ENCODE results near the gene GLI2. TPM values are rescaled to one million over a fixed set of nuclear protein-coding genes. Genes with fewer than 3 reads are reported as not detected.

GLI2 gene
- total and polyA plus RNA-seq, 2 donors (not counting 1 experiment from before 2014, with no cell fraction given), result not detected

DNA sequence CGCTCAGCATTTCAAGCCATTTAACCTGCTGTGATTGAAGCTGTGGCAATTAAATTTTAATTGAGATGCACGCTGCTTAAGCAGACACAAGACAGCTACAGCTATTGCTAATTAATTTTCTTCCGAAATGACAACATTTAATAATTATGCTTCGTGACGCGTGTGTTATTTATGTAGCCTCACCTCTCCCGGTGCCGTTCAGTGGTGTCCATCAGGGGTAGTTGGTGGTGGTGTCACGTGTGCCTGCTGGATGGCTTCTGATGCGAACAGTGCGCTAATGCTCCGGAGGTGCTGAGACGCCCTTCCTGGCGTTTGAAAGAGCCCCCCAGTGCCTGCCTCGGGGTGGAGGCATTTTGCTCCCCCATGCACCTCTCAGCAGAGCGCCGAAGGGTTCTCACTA is 39.5 kb downstream of the GLI2 start:
- Histone ChIP-seq H3K36me3 (replicated peaks in 1 of 2; ENCODE audit: control extremely low read depth in 1 of 2, control insufficient read depth in 1 of 2, extremely low read depth in 1 of 2, insufficient read depth in 2 of 2, low read length in 1 of 2) (no peaks in the 10 kb centered on the region), H3K4me3 (ENCODE audit: control extremely low read depth in 1 of 5, extremely low read depth in 1 of 5, insufficient read depth in 1 of 5, low read depth in 2 of 5, low read length in 4 of 5) (no peak overlapping the region), H3K27me3 (replicated peaks in 1 of 4; ENCODE audit: control extremely low read depth in 1 of 4, control insufficient read depth in 3 of 4, insufficient read depth in 4 of 4, low read length in 3 of 4) (no peaks in the 10 kb centered on the region), H3K27ac (ENCODE audit: low read length in 2 of 2) (no peak overlapping the region), H4K20me1 (ENCODE audit: control insufficient read depth, insufficient read depth, low read length, poor library complexity, severe bottlenecking) (no peaks in the 10 kb centered on the region), H3K4me2 (replicated peaks; ENCODE audit: low read depth, low read length, poor library complexity, severe bottlenecking) (no peak overlapping the region), H3K79me2 (ENCODE audit: control insufficient read depth, insufficient read depth, low read length) (no peaks in the 10 kb centered on the region), H3K4me1 (ENCODE audit: control insufficient read depth in 2 of 2, insufficient read depth in 2 of 2, low read length in 2 of 2) (no peaks in the 10 kb centered on the region), H3K9me3 (ENCODE audit: control extremely low read depth in 1 of 3, control insufficient read depth in 2 of 3, insufficient read depth in 1 of 3, low read length in 2 of 3) (peaks cover 0 to 5% (median 0%) of the 10 kb centered on the region in 3 donors), H2AFZ (ENCODE audit: insufficient read depth, low read depth, low read length, poor library complexity, severe bottlenecking) (no peak overlapping the region), H3K9ac (ENCODE audit: low read length) (no peak overlapping the region)
- DNase-seq (no peak), ATAC-seq (ENCODE audit: low read depth) (no peak)
- Mint-ChIP-seq H3K27me3 (no peaks in the 10 kb centered on the region), H3K4me3 (no peak overlapping the region), H3K27ac (no peak overlapping the region), H3K4me1 (no peaks in the 10 kb centered on the region), H3K9me3 (ENCODE audit: insufficient read depth) (no peaks in the 10 kb centered on the region)
- WGBS (ENCODE audit: insufficient coverage), result 91% methylated on average over 13 of the region's 17 CpGs
- no peak for TF ChIP-seq CTCF (IDR thresholded peaks at IDR 0.05)
- TF ChIP-seq EZH2 (IDR thresholded peaks at IDR 0.05; ENCODE audit: borderline replicate concordance, insufficient read depth, low read depth, low read length, poor library complexity, severe bottlenecking), result no peak
- intact Hi-C loops (cut with micrococcal nuclease), result no loop called here
- ChIA-PET CTCF (no interaction called here), POLR2A (no interaction called here)

GRCh38 chr2:120775801-120776589 is 40.3 kb downstream of the GLI2 start:
- no peak overlapping the region for H3K4me3 ChIP-seq (ENCODE audit: control extremely low read depth in 1 of 5, extremely low read depth in 1 of 5, insufficient read depth in 1 of 5, low read depth in 2 of 5, low read length in 4 of 5)
- intact Hi-C loops (cut with micrococcal nuclease), result no loop called here

More at GRCh38 chr2:120775801-120776589, 40.3 kb downstream of the GLI2 start:
- no peak overlapping the region for H2AFZ ChIP-seq (ENCODE audit: insufficient read depth, low read depth, low read length, poor library complexity, severe bottlenecking)
- H3K27ac ChIP-seq (ENCODE audit: low read length in 2 of 2), result no peak overlapping the region
- H3K9ac ChIP-seq (ENCODE audit: low read length), result no peak overlapping the region
- H3K4me3 Mint-ChIP-seq, result no peak overlapping the region
- no peaks in the 10 kb centered on the region for H3K4me1 Mint-ChIP-seq
- DNase-seq (no peak), ATAC-seq (ENCODE audit: low read depth) (no peak)
- CTCF ChIA-PET, result no interaction called here
- no peaks in the 10 kb centered on the region for H3K79me2 ChIP-seq (ENCODE audit: control insufficient read depth, insufficient read depth, low read length)
- H3K4me1 ChIP-seq (ENCODE audit: control insufficient read depth in 2 of 2, insufficient read depth in 2 of 2, low read length in 2 of 2), result no peaks in the 10 kb centered on the region
- POLR2A ChIA-PET, result no interaction called here
- 90% methylated on average over 14 of the region's 15 CpGs for WGBS (ENCODE audit: insufficient coverage)
- peaks cover 0 to 5% (median 0%) of the 10 kb centered on the region in 3 donors for H3K9me3 ChIP-seq (ENCODE audit: control extremely low read depth in 1 of 3, control insufficient read depth in 2 of 3, insufficient read depth in 1 of 3, low read length in 2 of 3)
- no peaks in the 10 kb centered on the region for H4K20me1 ChIP-seq (ENCODE audit: control insufficient read depth, insufficient read depth, low read length, poor library complexity, severe bottlenecking)
- no peaks in the 10 kb centered on the region for H3K27me3 ChIP-seq (replicated peaks in 1 of 4; ENCODE audit: control extremely low read depth in 1 of 4, control insufficient read depth in 3 of 4, insufficient read depth in 4 of 4, low read length in 3 of 4)
- H3K4me2 ChIP-seq (replicated peaks; ENCODE audit: low read depth, low read length, poor library complexity, severe bottlenecking), result no peak overlapping the region
- TF ChIP-seq EZH2 (IDR thresholded peaks at IDR 0.05; ENCODE audit: borderline replicate concordance, insufficient read depth, low read depth, low read length, poor library complexity, severe bottlenecking) (no peak), CTCF (IDR thresholded peaks at IDR 0.05) (no peak)
- H3K36me3 ChIP-seq (replicated peaks in 1 of 2; ENCODE audit: control extremely low read depth in 1 of 2, control insufficient read depth in 1 of 2, extremely low read depth in 1 of 2, insufficient read depth in 2 of 2, low read length in 1 of 2), result no peaks in the 10 kb centered on the region
- no peaks in the 10 kb centered on the region for H3K27me3 Mint-ChIP-seq
- H3K27ac Mint-ChIP-seq, result no peak overlapping the region
- H3K9me3 Mint-ChIP-seq (ENCODE audit: insufficient read depth), result no peaks in the 10 kb centered on the region

All from B cell (primary cell).